ENCODE measurements around the gene WDR70.
"Not testable (repeated sequence)": the region's sequence is repeated elsewhere in the genome, so short reads cannot be mapped to it uniquely, and the experiment has no call there.

Gene WDR70

DNA sequence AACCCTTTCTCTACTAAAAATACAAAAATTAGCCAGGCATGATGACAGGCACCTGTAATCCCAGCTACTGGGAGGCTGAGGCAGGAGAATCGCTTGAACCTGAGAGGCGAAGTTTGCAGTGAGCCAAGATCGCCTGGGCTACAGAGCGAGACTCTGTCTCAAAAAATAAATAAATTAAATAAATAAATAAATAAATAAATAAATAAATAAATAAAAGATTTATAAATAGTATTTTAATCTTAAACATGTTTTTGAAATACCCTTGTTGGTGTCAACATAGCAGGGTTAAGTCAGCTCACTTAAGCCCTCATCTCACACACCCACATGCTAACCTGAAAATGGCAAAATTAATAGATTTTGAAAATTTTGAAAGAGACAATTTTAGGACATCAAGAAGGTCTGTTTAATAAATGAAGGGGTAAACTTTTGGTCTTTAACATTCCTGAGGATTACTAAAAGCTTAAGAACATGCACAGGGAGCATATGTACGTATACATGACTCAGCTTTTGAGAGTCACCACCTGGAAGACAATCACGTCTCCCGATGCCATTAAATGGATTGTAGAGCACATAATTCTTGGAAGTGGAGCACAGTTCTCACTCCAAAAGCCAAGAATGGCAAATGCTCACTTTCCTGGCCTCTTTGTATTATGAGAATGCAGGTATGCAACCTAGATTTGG, 258.2 kb downstream of the WDR70 start:
- DNase-seq (ENCODE audit: insufficient read length, low spot score) (no peak), FAIRE-seq (no peak)
- no peak for TF ChIP-seq POLR2A (IDR thresholded peaks at IDR 0.05; ENCODE audit: low read depth, low read length)
- TF ChIP-seq SPI1 (IDR thresholded peaks at IDR 0.05; ENCODE audit: low read depth, low read length), result no peak
- no peak for TF ChIP-seq POLR2AphosphoS5 (IDR thresholded peaks at IDR 0.05; ENCODE audit: low read depth, low read length)

- no peak for FAIRE-seq
- DNase-seq (ENCODE audit: insufficient read length, low spot score), result no peak
- TF ChIP-seq POU2F2 (IDR thresholded peaks at IDR 0.05; ENCODE audit: low read depth, low read length) (no peak), POLR2AphosphoS5 (IDR thresholded peaks at IDR 0.05; ENCODE audit: low read depth, low read length) (no peak), SPI1 (IDR thresholded peaks at IDR 0.05; ENCODE audit: low read depth, low read length) (no peak), PAX5 (IDR thresholded peaks at IDR 0.05; ENCODE audit: insufficient read depth, low read length, severe bottlenecking) (no peak), POLR2A (IDR thresholded peaks at IDR 0.05; ENCODE audit: low read depth, low read length) (no peak), TAF1 (IDR thresholded peaks at IDR 0.05; ENCODE audit: low read depth, low read length) (no peak)
These were observed 259.8 kb downstream of the WDR70 start for GRCh38 chr5:37638897-37639296.

- no peak for FAIRE-seq
- DNase-seq (ENCODE audit: insufficient read length, low spot score), result no peak
- TF ChIP-seq PAX5 (IDR thresholded peaks at IDR 0.05; ENCODE audit: insufficient read depth, low read length, severe bottlenecking), result no peak
- no peak for TF ChIP-seq SPI1 (IDR thresholded peaks at IDR 0.05; ENCODE audit: low read depth, low read length)
- TF ChIP-seq TAF1 (IDR thresholded peaks at IDR 0.05; ENCODE audit: low read depth, low read length), result no peak
- TF ChIP-seq POLR2A (IDR thresholded peaks at IDR 0.05; ENCODE audit: low read depth, low read length), result no peak
- no peak for TF ChIP-seq POLR2AphosphoS5 (IDR thresholded peaks at IDR 0.05; ENCODE audit: low read depth, low read length)
- no peak for TF ChIP-seq POU2F2 (IDR thresholded peaks at IDR 0.05; ENCODE audit: low read depth, low read length)
These were observed 261.0 kb downstream of the WDR70 start for GRCh38 chr5:37640088-37640487.

DNA sequence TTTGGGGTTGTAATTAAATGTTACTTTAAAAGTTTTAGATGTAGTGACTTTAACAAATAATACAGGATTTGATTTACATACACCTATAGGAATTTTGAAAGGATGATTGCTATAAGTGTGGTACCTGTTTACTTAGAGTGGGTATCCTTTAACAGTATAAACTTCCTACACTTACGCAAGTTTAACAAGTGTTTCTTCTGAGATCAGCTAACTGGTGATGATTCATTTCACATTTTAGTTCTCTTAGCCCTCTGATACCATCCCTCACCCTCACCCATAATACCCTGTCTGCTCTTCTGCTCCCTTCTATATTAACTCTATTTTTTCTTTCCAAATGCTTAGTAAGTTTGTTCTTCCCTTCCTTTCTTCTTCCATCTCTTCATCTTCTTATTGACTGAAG, 262.8 kb downstream of the WDR70 start:
- DNase-seq (ENCODE audit: insufficient read length, low spot score) (no peak), FAIRE-seq (no peak)
- no peak for TF ChIP-seq POLR2A (IDR thresholded peaks at IDR 0.05; ENCODE audit: low read depth, low read length)
- TF ChIP-seq TAF1 (IDR thresholded peaks at IDR 0.05; ENCODE audit: low read depth, low read length), result no peak

DNA sequence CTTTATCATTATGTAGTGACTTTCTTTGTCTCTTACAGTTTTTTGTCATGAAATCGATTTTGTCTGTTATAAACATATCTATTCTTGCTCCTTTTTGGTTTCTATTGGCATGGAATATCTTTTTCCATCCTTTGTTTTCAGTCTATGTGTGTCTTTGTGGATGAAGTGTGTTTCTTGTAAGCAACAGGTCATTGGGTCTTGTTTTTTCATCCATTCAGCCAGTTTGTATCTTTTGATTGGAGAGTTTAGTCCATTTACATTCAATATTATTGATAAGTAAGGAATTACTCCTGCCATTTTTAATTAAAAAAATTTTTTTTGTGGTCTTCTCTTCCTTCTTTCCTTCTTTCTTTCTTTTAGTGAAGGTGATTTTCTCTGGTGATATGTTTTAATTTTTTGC, 266.6 kb downstream of the WDR70 start:
- FAIRE-seq, result no peak
- TF ChIP-seq POU2F2 (IDR thresholded peaks at IDR 0.05; ENCODE audit: low read depth, low read length) (no peak), SPI1 (IDR thresholded peaks at IDR 0.05; ENCODE audit: low read depth, low read length) (no peak), POLR2AphosphoS5 (IDR thresholded peaks at IDR 0.05; ENCODE audit: low read depth, low read length) (no peak), PAX5 (IDR thresholded peaks at IDR 0.05; ENCODE audit: insufficient read depth, low read length, severe bottlenecking) (no peak), TAF1 (IDR thresholded peaks at IDR 0.05; ENCODE audit: low read depth, low read length) (no peak), POLR2A (IDR thresholded peaks at IDR 0.05; ENCODE audit: low read depth, low read length) (no peak)
- no peak for DNase-seq (ENCODE audit: insufficient read length, low spot score)

GRCh38 chr5:37654566-37654965, 275.4 kb downstream of the WDR70 start:
- FAIRE-seq; DNase-seq (ENCODE audit: insufficient read length, low spot score): not testable (repeated sequence)

- FAIRE-seq (no peak), DNase-seq (ENCODE audit: insufficient read length, low spot score) (no peak)
- TF ChIP-seq POLR2AphosphoS5 (IDR thresholded peaks at IDR 0.05; ENCODE audit: low read depth, low read length) (no peak), TAF1 (IDR thresholded peaks at IDR 0.05; ENCODE audit: low read depth, low read length) (no peak), PAX5 (IDR thresholded peaks at IDR 0.05; ENCODE audit: insufficient read depth, low read length, severe bottlenecking) (no peak), SPI1 (IDR thresholded peaks at IDR 0.05; ENCODE audit: low read depth, low read length) (no peak), POU2F2 (IDR thresholded peaks at IDR 0.05; ENCODE audit: low read depth, low read length) (no peak), POLR2A (IDR thresholded peaks at IDR 0.05; ENCODE audit: low read depth, low read length) (no peak)
These were observed 277.9 kb downstream of the WDR70 start for GRCh38 chr5:37657046-37657445.

- DNase-seq (ENCODE audit: insufficient read length, low spot score), result no peak
- TF ChIP-seq POLR2AphosphoS5 (IDR thresholded peaks at IDR 0.05; ENCODE audit: low read depth, low read length) (no peak), TAF1 (IDR thresholded peaks at IDR 0.05; ENCODE audit: low read depth, low read length) (no peak), SPI1 (IDR thresholded peaks at IDR 0.05; ENCODE audit: low read depth, low read length) (no peak), PAX5 (IDR thresholded peaks at IDR 0.05; ENCODE audit: insufficient read depth, low read length, severe bottlenecking) (no peak), POU2F2 (IDR thresholded peaks at IDR 0.05; ENCODE audit: low read depth, low read length) (no peak), POLR2A (IDR thresholded peaks at IDR 0.05; ENCODE audit: low read depth, low read length) (no peak)
- FAIRE-seq, result no peak
These were observed 279.3 kb downstream of the WDR70 start for GRCh38 chr5:37658440-37658839.

GRCh38 chr5:37660319-37660718, 281.2 kb downstream of the WDR70 start:
- FAIRE-seq (no peak), DNase-seq (ENCODE audit: insufficient read length, low spot score) (no peak)
- no peak for TF ChIP-seq POLR2AphosphoS5 (IDR thresholded peaks at IDR 0.05; ENCODE audit: low read depth, low read length)
- TF ChIP-seq TAF1 (IDR thresholded peaks at IDR 0.05; ENCODE audit: low read depth, low read length), result no peak
- no peak for TF ChIP-seq POU2F2 (IDR thresholded peaks at IDR 0.05; ENCODE audit: low read depth, low read length)
- TF ChIP-seq POLR2A (IDR thresholded peaks at IDR 0.05; ENCODE audit: low read depth, low read length), result no peak
- TF ChIP-seq PAX5 (IDR thresholded peaks at IDR 0.05; ENCODE audit: insufficient read depth, low read length, severe bottlenecking), result no peak
- TF ChIP-seq SPI1 (IDR thresholded peaks at IDR 0.05; ENCODE audit: low read depth, low read length), result no peak

DNA sequence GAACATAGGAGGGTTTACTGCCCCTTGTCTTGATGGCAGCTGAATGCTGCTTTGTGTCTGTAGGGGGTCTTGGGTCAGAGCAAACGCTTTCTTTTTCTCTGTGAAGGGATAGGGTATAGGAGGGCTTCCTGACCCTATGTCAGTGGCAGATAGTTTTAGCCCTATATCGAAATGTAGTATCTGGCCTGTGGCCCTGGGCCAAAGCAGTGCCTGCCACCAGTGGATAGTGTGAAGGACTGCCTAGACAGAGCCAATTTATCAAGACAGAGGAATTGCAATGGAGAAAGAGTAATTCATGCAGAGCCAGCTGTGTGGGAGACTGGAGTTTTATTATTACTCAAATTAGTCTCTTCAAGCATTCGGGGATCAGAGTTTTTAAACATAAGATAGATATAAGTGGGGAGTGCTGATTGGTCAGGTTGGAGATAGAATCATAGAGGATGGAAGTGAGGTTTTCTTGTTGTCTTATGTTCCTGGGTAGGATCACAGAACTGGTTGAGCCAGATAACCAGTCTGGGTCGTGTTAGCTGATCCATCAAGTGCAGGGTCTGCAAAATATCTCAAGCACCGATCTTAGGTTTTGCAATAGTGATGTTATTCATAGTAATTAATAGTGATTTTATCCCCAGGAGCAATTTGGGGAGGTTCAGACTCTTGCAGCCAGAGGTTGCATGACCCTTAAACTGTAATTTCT, 282.3 kb downstream of the WDR70 start:
- FAIRE-seq, result no peak
- no peak for TF ChIP-seq TAF1 (IDR thresholded peaks at IDR 0.05; ENCODE audit: low read depth, low read length)
- no peak for TF ChIP-seq POLR2AphosphoS5 (IDR thresholded peaks at IDR 0.05; ENCODE audit: low read depth, low read length)
- TF ChIP-seq POLR2A (IDR thresholded peaks at IDR 0.05; ENCODE audit: low read depth, low read length), result no peak
- TF ChIP-seq SPI1 (IDR thresholded peaks at IDR 0.05; ENCODE audit: low read depth, low read length), result no peak
- TF ChIP-seq POU2F2 (IDR thresholded peaks at IDR 0.05; ENCODE audit: low read depth, low read length), result no peak
- TF ChIP-seq PAX5 (IDR thresholded peaks at IDR 0.05; ENCODE audit: insufficient read depth, low read length, severe bottlenecking), result no peak

More for the DNA sequence above, 282.3 kb downstream of the WDR70 start:
- DNase-seq (ENCODE audit: insufficient read length, low spot score), result no peak

All from GM12891 (cell line).